ENCODE results near the gene NCOA6. TPM values are rescaled to one million over a fixed set of nuclear protein-coding genes. Genes with fewer than 3 reads are reported as not detected.
"Not testable (repeated sequence)": the region's sequence is repeated elsewhere in the genome, so short reads cannot be mapped to it uniquely, and the experiment has no call there.

NCOA6 gene
- total RNA-seq, 4 donors from 2014 or later, result 15.8 to 25.9 (median 20.3) TPM

DNA sequence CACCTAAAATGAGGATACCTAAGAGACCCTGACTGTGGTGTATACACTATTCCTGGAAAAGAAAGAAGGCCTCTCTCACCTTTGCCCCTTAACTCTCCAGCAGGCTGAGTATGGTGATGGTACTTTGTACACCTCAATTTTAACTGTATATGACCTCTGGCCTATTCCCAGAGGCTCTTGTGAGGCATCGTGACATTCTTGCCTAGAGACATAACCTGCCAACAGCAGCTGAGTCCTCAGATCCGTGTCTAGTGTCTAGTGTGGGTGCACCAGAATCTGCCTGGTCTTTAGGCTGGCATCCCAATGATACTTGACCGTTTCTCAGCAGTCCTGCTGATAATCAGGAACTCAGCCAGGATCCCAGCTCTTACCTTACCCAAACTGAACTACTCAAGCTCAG is 101.3 kb downstream of the NCOA6 start:
- no peak for ATAC-seq (ENCODE audit: low FRiP score)
- TF ChIP-seq, protein P1, sequence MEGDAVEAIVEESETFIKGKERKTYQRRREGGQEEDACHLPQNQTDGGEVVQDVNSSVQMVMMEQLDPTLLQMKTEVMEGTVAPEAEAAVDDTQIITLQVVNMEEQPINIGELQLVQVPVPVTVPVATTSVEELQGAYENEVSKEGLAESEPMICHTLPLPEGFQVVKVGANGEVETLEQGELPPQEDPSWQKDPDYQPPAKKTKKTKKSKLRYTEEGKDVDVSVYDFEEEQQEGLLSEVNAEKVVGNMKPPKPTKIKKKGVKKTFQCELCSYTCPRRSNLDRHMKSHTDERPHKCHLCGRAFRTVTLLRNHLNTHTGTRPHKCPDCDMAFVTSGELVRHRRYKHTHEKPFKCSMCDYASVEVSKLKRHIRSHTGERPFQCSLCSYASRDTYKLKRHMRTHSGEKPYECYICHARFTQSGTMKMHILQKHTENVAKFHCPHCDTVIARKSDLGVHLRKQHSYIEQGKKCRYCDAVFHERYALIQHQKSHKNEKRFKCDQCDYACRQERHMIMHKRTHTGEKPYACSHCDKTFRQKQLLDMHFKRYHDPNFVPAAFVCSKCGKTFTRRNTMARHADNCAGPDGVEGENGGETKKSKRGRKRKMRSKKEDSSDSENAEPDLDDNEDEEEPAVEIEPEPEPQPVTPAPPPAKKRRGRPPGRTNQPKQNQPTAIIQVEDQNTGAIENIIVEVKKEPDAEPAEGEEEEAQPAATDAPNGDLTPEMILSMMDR (IDR thresholded peaks at IDR 0.05), result no peak

DNA sequence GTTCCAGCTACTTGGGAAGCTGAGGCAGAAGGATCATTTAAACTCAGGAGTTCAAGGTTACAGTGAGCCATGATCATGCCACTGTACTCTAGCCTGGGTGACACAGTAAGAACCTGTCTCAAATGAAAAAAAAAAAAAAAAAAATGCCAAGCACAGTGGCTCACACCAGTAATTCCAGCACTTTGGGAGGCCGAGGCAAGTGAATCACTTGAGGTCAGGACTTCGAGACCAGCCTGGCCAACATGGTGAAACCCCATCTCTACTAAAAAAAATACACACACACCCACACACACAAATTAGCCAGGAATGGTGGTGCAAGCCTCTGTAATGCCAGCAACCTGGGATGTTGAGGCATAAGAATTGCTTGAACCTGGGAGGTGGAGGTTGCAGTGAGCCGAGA is 102.9 kb downstream of the NCOA6 start:
- not testable (repeated sequence) for DNase-seq (ENCODE audit: low spot score); ATAC-seq (ENCODE audit: low FRiP score)

More for the DNA sequence above, 101.3 kb downstream of the NCOA6 start:
- no peak for DNase-seq (ENCODE audit: low spot score)

DNA sequence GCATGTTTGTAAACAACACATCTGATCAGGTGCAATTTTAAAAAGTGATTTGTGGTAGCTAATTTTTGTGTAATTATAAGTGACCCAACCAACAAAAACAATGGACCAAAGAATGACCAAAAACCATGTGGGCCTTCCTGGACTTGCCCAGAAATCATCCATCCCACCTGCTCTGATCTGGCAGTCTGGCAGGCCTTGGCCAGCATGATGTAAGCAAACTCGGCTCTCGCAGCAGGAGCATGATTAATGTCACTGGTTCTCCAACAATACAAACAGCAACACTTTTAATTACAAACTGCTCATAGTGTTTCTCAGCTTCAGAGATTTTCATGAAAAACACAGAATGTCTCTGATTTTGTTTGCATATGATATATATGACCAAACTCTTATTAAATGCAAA is 105.2 kb downstream of the NCOA6 start:
- DNase-seq (ENCODE audit: low spot score), result no peak
- TF ChIP-seq, protein P1 (IDR thresholded peaks at IDR 0.05), result no peak
- no peak for ATAC-seq (ENCODE audit: low FRiP score)

DNA sequence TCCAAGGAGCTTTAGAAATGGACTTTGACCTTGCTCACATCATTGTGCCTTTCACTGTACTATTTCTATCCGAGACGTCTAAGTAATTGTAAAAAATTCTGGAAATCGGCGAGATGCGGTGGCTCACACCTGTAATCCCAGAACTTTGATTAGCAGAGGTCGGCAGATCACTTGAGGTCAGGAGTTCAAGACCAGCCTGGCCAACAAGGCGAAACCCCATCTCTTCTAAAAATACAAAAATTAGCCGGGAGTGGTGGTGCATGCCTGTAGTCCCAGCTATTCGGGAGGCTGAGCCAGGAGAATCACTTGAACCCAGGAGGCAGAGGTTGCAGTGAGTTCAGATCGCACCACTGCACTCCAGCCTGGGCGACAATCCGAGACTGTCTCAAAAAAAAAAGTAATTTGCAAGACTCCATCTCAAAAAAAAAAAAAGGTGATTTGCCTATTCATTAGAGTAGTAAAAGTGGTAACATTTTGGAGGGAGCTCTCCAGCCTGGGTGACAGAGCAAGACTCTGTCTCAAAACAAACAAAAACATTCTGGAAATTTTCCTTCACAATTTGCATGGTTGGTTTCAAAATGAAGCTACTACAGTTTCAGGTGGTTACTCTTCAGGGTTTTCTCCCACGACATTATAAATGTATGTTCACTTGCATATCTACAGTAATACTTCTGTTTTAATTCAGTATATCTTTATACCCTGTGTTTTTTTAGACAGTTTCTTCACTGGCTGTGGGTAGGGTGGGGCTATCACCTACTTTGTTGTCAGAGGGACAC is 106.0 kb downstream of the NCOA6 start:
- not testable (repeated sequence) for DNase-seq (ENCODE audit: low spot score); ATAC-seq (ENCODE audit: low FRiP score)

DNA sequence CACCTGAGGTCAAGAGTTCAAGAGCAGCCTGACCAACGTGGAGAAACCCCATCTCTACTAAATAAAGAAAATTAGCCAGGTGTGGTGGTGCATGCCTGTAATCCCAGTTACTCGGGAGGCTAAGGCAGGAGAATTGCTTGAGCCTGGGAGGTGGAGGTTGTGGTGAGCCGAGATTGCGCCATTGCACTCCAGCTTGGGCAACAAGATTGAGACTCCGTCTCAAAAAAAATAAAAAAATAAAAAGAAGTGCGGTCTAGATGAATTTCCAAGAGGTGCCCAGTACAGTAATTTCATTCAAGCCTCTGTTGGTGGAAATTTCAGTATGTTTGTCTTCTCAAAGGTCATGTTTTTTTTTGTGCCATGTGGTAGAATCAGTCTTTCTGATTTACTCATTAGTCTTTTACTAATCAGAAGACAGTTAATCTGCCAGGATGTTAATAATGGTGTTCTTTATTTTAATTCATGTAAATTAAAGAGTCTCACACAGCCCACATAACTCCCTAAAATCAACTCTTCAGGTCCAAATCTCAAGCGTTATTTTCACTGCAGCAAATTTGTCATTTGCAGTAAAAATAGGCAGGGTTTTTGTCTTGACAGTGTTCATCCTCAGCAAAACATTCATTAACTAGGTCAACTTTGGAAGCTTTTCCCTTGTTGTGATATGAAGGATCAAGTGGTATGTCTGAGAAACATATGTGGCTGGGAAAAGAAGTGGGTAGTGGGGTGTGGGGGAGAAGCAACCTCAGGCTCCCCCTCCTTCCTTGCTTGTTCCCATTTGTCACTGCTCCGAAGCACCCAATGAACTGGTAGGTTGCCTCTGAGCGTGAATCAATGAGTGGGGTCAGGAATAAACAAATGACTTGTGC is 108.0 kb downstream of the NCOA6 start:
- no peak for DNase-seq (ENCODE audit: low spot score)
- no peak for ATAC-seq (ENCODE audit: low FRiP score)
- TF ChIP-seq, protein P1 (IDR thresholded peaks at IDR 0.05), result no peak

GRCh38 chr20:34716921-34717229 is 108.6 kb downstream of the NCOA6 start:
- DNase-seq (ENCODE audit: low spot score) (no peak), ATAC-seq (ENCODE audit: low FRiP score) (no peak)
- TF ChIP-seq, protein P1 (IDR thresholded peaks at IDR 0.05), result no peak

DNA sequence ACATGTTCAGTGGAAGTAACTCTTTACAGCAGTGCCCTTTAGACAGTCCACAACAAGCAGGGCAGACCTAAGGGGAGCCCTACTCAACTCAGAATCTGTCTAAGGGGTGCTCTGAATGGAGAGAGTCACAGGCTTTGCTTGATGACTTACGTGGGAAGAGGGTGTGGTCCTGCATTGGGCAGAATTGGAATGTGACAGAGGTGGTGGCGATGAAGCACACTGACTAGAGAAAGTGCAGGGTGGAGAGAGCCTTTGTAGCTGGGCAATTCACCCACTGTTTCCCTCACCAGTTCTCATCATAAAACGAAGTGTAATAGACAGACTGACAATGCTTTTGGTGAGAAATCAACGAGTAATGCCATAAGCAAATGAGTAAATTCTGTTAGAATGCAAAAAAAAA is 110.1 kb downstream of the NCOA6 start:
- TF ChIP-seq, protein P1 (IDR thresholded peaks at IDR 0.05), result no peak
- no peak for DNase-seq (ENCODE audit: low spot score)
- no peak for ATAC-seq (ENCODE audit: low FRiP score)

- not testable (repeated sequence) for DNase-seq (ENCODE audit: low spot score); ATAC-seq (ENCODE audit: low FRiP score)
These were observed 111.4 kb downstream of the NCOA6 start for GRCh38 chr20:34713944-34714515.

Measured in omental fat pad (tissue), 4 donors.